HL-60 (cell line): Measurements from ENCODE around the gene DZIP1L.

Source experiments
- DNase-seq, 2 experiments: peaks; one replicate each; pipeline ENCODE4 v3.0.0-alpha.2; 2010 to 2020; ENCODE audit warnings: low read depth in 1 of 2, low spot score in 1 of 2
- H3K27ac ChIP-seq: fragments of 250-450 bp; sonication (Bioruptor Pico); replicated peaks from 2 replicates; pipeline ENCODE4 v1.5.1; 2020; ENCODE audit warnings: mild to moderate bottlenecking, moderate library complexity
- H3K27me3 ChIP-seq: fragments of 250-450 bp; sonication (Bioruptor Pico); 2 replicates; pipeline ENCODE4 v1.5.1; 2021; ENCODE audit warnings: mild to moderate bottlenecking, moderate library complexity; ENCODE audit not compliant: insufficient read depth, poor library complexity, severe bottlenecking
- H3K4me3 ChIP-seq: replicated peaks from 2 replicates; pipeline ENCODE4 v1.5.1; 2011; ENCODE audit warnings: mild to moderate bottlenecking, control low read depth, low read length; ENCODE audit not compliant: insufficient read depth
- GABPA ChIP-seq: IDR thresholded peaks from 2 replicates; pipeline ENCODE4 v1.6.1; 2012; ENCODE audit warnings: low read depth
- POLR2AphosphoS5 ChIP-seq: IDR thresholded peaks from 2 replicates; pipeline ENCODE4 v1.6.1; 2012; ENCODE audit warnings: low read depth
- SPI1 ChIP-seq: IDR thresholded peaks from 2 replicates; pipeline ENCODE4 v1.6.1; 2012; ENCODE audit warnings: low read depth, mild to moderate bottlenecking, borderline replicate concordance
- TF ChIP-seq, protein P1 (sequence below): IDR thresholded peaks from one replicate; pipeline ENCODE4 v1.5.1; 2011; ENCODE audit warnings: low read length, control low read depth, inconsistent platforms; ENCODE audit not compliant: insufficient read depth
- TF ChIP-seq, protein P2 (sequence below): IDR thresholded peaks from 2 replicates; pipeline ENCODE4 v1.6.1; 2012; ENCODE audit warnings: low read depth; ENCODE audit not compliant: insufficient replicate concordance

Gene DZIP1L

DNA sequence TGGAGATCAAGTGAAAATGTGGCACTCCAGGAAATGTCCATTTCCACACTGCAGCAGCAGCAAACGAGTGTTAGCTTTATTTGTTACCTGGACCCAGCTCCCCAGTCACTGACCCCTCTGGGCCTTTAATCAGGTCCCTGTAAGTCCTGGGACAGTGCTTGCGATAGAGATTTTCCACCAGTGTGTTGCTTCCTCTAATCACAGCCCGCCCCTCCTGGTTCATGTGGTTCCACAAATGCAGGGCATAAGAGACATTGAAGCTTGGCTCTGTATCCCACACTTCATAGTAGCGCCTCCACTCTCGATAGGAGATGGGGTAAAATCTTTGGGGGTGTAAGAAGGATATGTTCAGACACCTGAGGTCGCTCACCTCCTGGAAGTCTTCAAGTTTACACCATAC, 8.8 kb upstream of the DZIP1L start:
- TF ChIP-seq, protein P1, sequence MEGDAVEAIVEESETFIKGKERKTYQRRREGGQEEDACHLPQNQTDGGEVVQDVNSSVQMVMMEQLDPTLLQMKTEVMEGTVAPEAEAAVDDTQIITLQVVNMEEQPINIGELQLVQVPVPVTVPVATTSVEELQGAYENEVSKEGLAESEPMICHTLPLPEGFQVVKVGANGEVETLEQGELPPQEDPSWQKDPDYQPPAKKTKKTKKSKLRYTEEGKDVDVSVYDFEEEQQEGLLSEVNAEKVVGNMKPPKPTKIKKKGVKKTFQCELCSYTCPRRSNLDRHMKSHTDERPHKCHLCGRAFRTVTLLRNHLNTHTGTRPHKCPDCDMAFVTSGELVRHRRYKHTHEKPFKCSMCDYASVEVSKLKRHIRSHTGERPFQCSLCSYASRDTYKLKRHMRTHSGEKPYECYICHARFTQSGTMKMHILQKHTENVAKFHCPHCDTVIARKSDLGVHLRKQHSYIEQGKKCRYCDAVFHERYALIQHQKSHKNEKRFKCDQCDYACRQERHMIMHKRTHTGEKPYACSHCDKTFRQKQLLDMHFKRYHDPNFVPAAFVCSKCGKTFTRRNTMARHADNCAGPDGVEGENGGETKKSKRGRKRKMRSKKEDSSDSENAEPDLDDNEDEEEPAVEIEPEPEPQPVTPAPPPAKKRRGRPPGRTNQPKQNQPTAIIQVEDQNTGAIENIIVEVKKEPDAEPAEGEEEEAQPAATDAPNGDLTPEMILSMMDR: no peak
- TF ChIP-seq SPI1: no peak
- TF ChIP-seq, protein P2, sequence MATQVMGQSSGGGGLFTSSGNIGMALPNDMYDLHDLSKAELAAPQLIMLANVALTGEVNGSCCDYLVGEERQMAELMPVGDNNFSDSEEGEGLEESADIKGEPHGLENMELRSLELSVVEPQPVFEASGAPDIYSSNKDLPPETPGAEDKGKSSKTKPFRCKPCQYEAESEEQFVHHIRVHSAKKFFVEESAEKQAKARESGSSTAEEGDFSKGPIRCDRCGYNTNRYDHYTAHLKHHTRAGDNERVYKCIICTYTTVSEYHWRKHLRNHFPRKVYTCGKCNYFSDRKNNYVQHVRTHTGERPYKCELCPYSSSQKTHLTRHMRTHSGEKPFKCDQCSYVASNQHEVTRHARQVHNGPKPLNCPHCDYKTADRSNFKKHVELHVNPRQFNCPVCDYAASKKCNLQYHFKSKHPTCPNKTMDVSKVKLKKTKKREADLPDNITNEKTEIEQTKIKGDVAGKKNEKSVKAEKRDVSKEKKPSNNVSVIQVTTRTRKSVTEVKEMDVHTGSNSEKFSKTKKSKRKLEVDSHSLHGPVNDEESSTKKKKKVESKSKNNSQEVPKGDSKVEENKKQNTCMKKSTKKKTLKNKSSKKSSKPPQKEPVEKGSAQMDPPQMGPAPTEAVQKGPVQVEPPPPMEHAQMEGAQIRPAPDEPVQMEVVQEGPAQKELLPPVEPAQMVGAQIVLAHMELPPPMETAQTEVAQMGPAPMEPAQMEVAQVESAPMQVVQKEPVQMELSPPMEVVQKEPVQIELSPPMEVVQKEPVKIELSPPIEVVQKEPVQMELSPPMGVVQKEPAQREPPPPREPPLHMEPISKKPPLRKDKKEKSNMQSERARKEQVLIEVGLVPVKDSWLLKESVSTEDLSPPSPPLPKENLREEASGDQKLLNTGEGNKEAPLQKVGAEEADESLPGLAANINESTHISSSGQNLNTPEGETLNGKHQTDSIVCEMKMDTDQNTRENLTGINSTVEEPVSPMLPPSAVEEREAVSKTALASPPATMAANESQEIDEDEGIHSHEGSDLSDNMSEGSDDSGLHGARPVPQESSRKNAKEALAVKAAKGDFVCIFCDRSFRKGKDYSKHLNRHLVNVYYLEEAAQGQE: no peak
- no peak for TF ChIP-seq POLR2AphosphoS5
- no peak for TF ChIP-seq GABPA
- H3K27ac ChIP-seq: no peak overlapping the region

DNA sequence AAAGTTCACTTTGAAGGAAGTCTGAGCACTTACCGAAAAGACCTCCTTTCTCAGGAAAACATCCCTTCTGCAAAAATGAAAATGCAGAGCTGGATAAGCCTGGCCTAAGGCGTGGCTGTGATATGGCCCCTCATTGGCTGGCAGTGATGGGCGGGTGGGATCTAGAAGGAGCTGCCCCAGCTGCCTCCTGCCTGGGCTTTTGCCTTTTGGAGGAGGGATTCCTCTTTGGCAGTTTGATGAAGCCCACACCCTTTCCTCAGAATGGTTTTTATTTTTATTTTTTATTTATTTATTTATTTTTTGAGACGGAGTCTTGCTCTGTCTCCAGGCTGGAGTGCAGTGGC, 4.0 kb upstream of the DZIP1L start:
- Histone ChIP-seq H3K4me3 (no peak overlapping the region), H3K27me3 (no peaks in the 10 kb centered on the region), H3K27ac (no peak overlapping the region)
- TF ChIP-seq GABPA: no peak
- TF ChIP-seq, protein P2: no peak
- no peak for TF ChIP-seq POLR2AphosphoS5
- TF ChIP-seq SPI1: no peak
- TF ChIP-seq, protein P1: no peak
- DNase-seq: no peak

More for the DNA sequence above, 8.8 kb upstream of the DZIP1L start:
- Histone ChIP-seq H3K4me3 (no peak overlapping the region), H3K27me3 (no peaks in the 10 kb centered on the region)
- DNase-seq: no peak

DNA sequence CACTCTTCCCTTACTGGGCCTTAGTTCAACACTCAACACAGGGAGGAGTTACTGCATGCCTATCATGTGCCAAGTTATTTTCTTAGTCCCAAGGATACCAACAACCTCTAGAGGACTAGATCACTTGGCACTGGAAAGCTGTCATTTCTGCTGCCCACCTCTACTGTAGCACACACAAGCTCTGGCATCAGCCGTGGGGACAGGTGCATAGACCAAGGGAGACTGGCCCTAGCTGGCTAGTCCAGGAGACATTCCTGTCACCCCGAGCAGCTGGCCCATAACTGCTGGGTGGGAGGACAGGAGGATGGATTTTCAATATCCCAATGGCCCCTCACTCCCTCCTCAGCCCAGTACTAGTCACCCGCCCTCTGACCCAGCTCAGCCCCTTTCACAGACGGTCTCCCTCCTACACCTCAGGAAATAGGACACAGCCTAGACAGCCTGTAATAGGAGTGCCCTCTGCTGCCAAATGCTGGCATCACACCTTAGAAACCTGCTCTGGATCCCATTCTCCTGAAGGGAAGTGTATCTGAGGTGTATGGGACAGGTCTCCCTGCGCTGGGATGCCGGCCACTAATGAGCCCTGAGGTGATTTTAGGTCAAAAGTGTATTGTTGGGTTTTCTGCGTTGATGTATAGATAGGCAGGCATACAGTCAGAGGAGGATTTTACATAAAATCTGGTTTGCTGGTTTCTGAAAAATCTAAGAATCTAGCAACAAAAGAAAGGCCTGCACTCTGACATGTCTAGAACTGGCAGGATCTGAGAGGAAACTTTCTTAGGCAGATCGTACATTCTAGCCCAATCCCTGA, 3.4 kb upstream of the DZIP1L start:
- Histone ChIP-seq H3K27me3 (no peaks in the 10 kb centered on the region), H3K4me3 (no peak overlapping the region), H3K27ac (no peak overlapping the region)
- peak in 1 of 2 experiments; percentile 62 for DNase-seq
- TF ChIP-seq, protein P1: peak; percentile 84
- TF ChIP-seq GABPA (no peak), POLR2AphosphoS5 (no peak), SPI1 (peak; percentile 64)
- TF ChIP-seq, protein P2: no peak
